ENCODE results near the gene CECR2. TPM values are rescaled to one million over a fixed set of nuclear protein-coding genes. Genes with fewer than 3 reads are reported as not detected.
A peak's percentile ranks its signal among the peaks of the same experiment; 100 is the strongest.

The CECR2 gene
- total RNA-seq, 4 donors from 2014 or later, result 12.3 to 29.6 (median 20.4) TPM

GRCh38 chr22:17581056-17581455 is 211.8 kb downstream of the CECR2 start:
- Histone ChIP-seq H3K27me3 (no peaks in the 10 kb centered on the region), H3K36me3 (peaks cover 0 to 5% of the 10 kb centered on the region in 2 donors), H3K4me1 (no peaks in the 10 kb centered on the region), H3K9me3 (no peaks in the 10 kb centered on the region), H3K27ac (no peak overlapping the region), H3K4me3 (no peak overlapping the region)
- TF ChIP-seq CTCF (IDR thresholded peaks at IDR 0.05 in 4 of 5, conservative IDR thresholded peaks at IDR 0.05 in 1 of 5) (no peak), POLR2A (IDR thresholded peaks at IDR 0.05) (no peak)
- intact Hi-C loops (cut with DNase I; ENCODE audit: low total_unique reads) (no loop called here), in situ Hi-C loops (cut with MboI; ENCODE audit: low sequenced_read_pairs in 4 of 4) (no loop called here)
- ATAC-seq, result no peak
- DNase-seq, result no peak

GRCh38 chr22:17581631-17582030 is 212.4 kb downstream of the CECR2 start:
- Histone ChIP-seq H3K9me3 (no peaks in the 10 kb centered on the region), H3K4me3 (no peak overlapping the region), H3K4me1 (peaks cover 2 to 3% of the 10 kb centered on the region in 2 donors), H3K27ac (no peak overlapping the region), H3K36me3 (peaks cover 0 to 5% of the 10 kb centered on the region in 2 donors), H3K27me3 (no peaks in the 10 kb centered on the region)
- intact Hi-C loops (cut with DNase I; ENCODE audit: low total_unique reads) (no loop called here), in situ Hi-C loops (cut with MboI; ENCODE audit: low sequenced_read_pairs in 4 of 4) (no loop called here)
- ATAC-seq (no peak), DNase-seq (no peak)
- TF ChIP-seq POLR2A (IDR thresholded peaks at IDR 0.05), result no peak
- TF ChIP-seq CTCF (IDR thresholded peaks at IDR 0.05 in 4 of 5, conservative IDR thresholded peaks at IDR 0.05 in 1 of 5), result no peak

DNA sequence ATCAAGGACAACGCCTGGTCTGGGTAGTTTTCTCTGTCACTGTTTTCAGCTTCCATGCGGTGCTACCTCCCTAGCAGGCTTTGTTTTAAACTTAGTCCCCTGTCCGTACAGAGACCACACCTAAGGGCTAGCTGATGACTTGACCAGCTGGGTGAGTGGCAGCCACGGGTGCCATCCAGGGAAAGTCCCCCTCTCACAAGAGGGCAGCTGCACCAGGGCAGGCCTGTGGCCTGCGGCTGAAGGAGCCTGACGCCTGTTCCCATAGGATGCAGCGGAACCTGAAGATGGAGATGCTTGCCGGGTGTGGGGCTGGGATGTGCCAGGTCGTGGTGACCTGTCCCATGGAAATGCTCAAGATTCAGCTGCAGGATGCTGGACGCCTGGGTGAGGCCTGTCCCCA is 213.9 kb downstream of the CECR2 start:
- Histone ChIP-seq H3K9me3 (no peaks in the 10 kb centered on the region), H3K4me1 (peaks cover 4 to 5% of the 10 kb centered on the region in 2 donors), H3K36me3 (peaks cover 0 to 18% of the 10 kb centered on the region in 2 donors), H3K27me3 (no peaks in the 10 kb centered on the region), H3K27ac (no peak overlapping the region), H3K4me3 (no peak overlapping the region)
- in situ Hi-C loops (cut with MboI; ENCODE audit: low sequenced_read_pairs in 4 of 4) (no loop called here), intact Hi-C loops (cut with DNase I; ENCODE audit: low total_unique reads) (no loop called here)
- no peak for TF ChIP-seq CTCF (IDR thresholded peaks at IDR 0.05 in 4 of 5, conservative IDR thresholded peaks at IDR 0.05 in 1 of 5)
- TF ChIP-seq POLR2A (IDR thresholded peaks at IDR 0.05), result no peak
- ATAC-seq (no peak), DNase-seq (no peak)

DNA sequence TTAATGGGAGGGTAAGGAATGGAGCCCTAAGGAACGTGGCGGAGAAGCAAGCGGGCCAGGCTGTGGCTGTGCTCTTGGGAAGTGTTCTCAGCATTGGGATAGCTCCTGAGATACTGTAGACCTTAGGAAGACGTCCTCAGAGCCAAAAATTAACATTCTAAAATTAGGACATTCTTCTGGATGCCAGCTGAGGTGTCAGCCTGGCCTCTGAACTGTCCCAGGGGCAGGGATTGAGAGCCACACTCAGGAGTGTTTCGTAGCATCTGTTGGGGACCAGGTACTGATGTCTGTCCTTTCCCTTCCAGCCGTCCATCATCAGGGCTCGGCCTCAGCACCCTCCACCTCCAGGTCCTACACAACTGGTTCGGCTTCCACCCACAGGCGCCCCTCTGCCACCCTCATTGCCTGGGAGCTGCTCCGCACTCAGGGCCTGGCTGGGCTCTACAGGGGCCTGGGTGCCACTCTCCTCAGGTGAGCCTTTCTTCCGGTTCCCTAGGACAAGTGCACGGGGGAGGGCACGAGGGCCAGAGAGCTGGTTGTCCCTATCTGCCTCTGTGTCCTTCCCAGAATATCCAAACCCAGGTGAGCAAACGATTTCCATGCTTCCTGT is 217.7 kb downstream of the CECR2 start:
- Histone ChIP-seq H3K27me3 (no peaks in the 10 kb centered on the region), H3K36me3 (peaks cover 0 to 47% of the 10 kb centered on the region in 2 donors), H3K4me3 (no peak overlapping the region), H3K27ac (peak overlapping the region in 1 of 4 donors; percentile 38), H3K4me1 (peaks cover 4 to 5% of the 10 kb centered on the region in 2 donors), H3K9me3 (no peaks in the 10 kb centered on the region)
- in situ Hi-C loops (cut with MboI; ENCODE audit: low sequenced_read_pairs in 4 of 4) (no loop called here), intact Hi-C loops (cut with DNase I; ENCODE audit: low total_unique reads) (no loop called here)
- ATAC-seq, result peak; percentile 20 to 22
- DNase-seq, result no peak
- TF ChIP-seq CTCF (IDR thresholded peaks at IDR 0.05 in 4 of 5, conservative IDR thresholded peaks at IDR 0.05 in 1 of 5), result no peak
- no peak for TF ChIP-seq POLR2A (IDR thresholded peaks at IDR 0.05)

GRCh38 chr22:17587629-17588028 is 218.4 kb downstream of the CECR2 start:
- DNase-seq (no peak), ATAC-seq (peak in 1 of 2 donors; percentile 4)
- TF ChIP-seq POLR2A (IDR thresholded peaks at IDR 0.05), result no peak
- TF ChIP-seq CTCF (IDR thresholded peaks at IDR 0.05 in 4 of 5, conservative IDR thresholded peaks at IDR 0.05 in 1 of 5), result no peak
- intact Hi-C loops (cut with DNase I; ENCODE audit: low total_unique reads) (no loop called here), in situ Hi-C loops (cut with MboI; ENCODE audit: low sequenced_read_pairs in 4 of 4) (no loop called here)
- Histone ChIP-seq H3K27me3 (no peaks in the 10 kb centered on the region), H3K27ac (no peak overlapping the region), H3K4me1 (peaks cover 4 to 5% of the 10 kb centered on the region in 2 donors), H3K36me3 (peaks cover 4 to 54% of the 10 kb centered on the region in 2 donors), H3K4me3 (no peak overlapping the region), H3K9me3 (no peaks in the 10 kb centered on the region)

Measured in gastrocnemius medialis (tissue), 4 donors.